Testis (tissue), 3 donors: Measurements from ENCODE around the gene TPM2. TPM values are rescaled to one million over a fixed set of nuclear protein-coding genes. Genes with fewer than 3 reads are reported as not detected.

ENCODE experiments used
- DNase-seq: peaks from one replicate; pipeline ENCODE4 v3.0.0-alpha.2; 2019
- H3K27ac ChIP-seq, 2 donors: fragments of 200-600 bp; sonication (generic); one replicate each; pipeline ENCODE4 v1.5.1; 2019
- H3K27me3 ChIP-seq: fragments of 200-600 bp; sonication (generic); one replicate; pipeline ENCODE4 v1.5.1; 2019
- H3K36me3 ChIP-seq: fragments of 200-600 bp; sonication (generic); one replicate; pipeline ENCODE4 v1.5.1; 2017; ENCODE audit warnings: low read depth; ENCODE audit errors: missing control alignments
- H3K4me1 ChIP-seq: fragments of 200-600 bp; sonication (generic); one replicate; pipeline ENCODE4 v1.5.1; 2019
- H3K4me3 ChIP-seq, 2 donors: fragments of 200-600 bp; sonication (generic); one replicate each; pipeline ENCODE4 v1.5.1; 2017 to 2019
- H3K9me3 ChIP-seq: fragments of 200-600 bp; sonication (generic); one replicate; pipeline ENCODE4 v1.5.1; 2017
- POLR2A ChIP-seq: fragments of 450-650 bp; IDR thresholded peaks from one replicate; pipeline ENCODE4 v1.6.1; 2017; ENCODE audit warnings: antibody characterized with exemption, mild to moderate bottlenecking, moderate library complexity
- WGBS, 2 donors: methylation state at CpG; one replicate each; pipeline ENCODE4 v1.1.5; 2018; 5-methylcytosine and 5-hydroxymethylcytosine counted together
- intact Hi-C: fragments of 100-400 bp; cut with DNase I; formaldehyde crosslinking; loops from one replicate; pipeline ENCODE4 v1.15.1; 2023; ENCODE audit warnings: low total_unique reads
- polyA plus RNA-seq: library from polyadenylated mRNA; stranded (reverse); fragments of 350-450 nt; fragmentation: Illumina TruSeq; extraction: RNeasy Lipid Tissue Mini Kit (QIAGEN cat#74804); gene quantifications from one replicate; pipeline ENCODE4 v1.2.3, GENCODE V29; 2014; ENCODE audit warnings: low read depth, low replicate concordance; ENCODE audit not compliant: insufficient read depth
- total RNA-seq, 2 donors: library from RNA; depleted of rRNA; stranded (reverse); fragments of >200 nt; gene quantifications; one replicate each; pipeline ENCODE4 v1.2.3, GENCODE V29; 2016
- TF ChIP-seq, protein P1 (sequence below), 3 experiments: fragments of 450-650 bp in 2 of 3; fragments of 200-600 bp in 1 of 3; sonication (generic) in 1 of 3; IDR thresholded peaks; one replicate each; pipeline ENCODE4 v1.5.1; 2016 to 2019; ENCODE audit warnings: antibody characterized with exemption in 3 of 3, mild to moderate bottlenecking in 2 of 3, moderate library complexity in 1 of 3

Gene TPM2
- total and polyA plus RNA-seq, 3 donors from 2014 or later, result 182 to 369 (median 211) TPM

DNA sequence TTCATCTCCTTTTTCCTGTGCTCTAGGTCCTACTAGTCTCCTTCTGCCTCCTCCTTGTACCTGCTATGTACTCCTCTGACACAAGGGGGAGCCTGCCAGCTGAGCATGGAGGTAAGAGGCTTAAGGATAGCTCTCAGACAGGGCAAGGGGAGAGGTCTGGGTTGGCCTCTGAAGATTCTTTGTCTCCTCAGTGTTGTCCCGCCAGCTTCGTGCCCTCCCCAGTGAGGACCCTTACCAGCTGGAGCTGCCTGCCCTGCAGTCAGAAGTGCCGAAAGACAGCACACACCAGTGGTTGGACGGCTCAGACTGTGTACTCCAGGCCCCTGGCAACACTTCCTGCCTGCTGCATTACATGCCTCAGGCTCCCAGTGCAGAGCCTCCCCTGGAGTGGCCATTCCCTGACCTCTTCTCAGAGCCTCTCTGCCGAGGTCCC is 46.5 kb upstream of the TPM2 start:
- WGBS, 2 donors, result 57 to 61% methylated on average over 5 of the region's 5 CpGs
- Histone ChIP-seq H3K4me1 (peaks cover 12% of the 10 kb centered on the region), H3K9me3 (no peaks in the 10 kb centered on the region), H3K36me3 (no peaks in the 10 kb centered on the region), H3K27me3 (no peaks in the 10 kb centered on the region), H3K4me3 (no peak overlapping the region), H3K27ac (no peak overlapping the region)
- TF ChIP-seq, protein P1, sequence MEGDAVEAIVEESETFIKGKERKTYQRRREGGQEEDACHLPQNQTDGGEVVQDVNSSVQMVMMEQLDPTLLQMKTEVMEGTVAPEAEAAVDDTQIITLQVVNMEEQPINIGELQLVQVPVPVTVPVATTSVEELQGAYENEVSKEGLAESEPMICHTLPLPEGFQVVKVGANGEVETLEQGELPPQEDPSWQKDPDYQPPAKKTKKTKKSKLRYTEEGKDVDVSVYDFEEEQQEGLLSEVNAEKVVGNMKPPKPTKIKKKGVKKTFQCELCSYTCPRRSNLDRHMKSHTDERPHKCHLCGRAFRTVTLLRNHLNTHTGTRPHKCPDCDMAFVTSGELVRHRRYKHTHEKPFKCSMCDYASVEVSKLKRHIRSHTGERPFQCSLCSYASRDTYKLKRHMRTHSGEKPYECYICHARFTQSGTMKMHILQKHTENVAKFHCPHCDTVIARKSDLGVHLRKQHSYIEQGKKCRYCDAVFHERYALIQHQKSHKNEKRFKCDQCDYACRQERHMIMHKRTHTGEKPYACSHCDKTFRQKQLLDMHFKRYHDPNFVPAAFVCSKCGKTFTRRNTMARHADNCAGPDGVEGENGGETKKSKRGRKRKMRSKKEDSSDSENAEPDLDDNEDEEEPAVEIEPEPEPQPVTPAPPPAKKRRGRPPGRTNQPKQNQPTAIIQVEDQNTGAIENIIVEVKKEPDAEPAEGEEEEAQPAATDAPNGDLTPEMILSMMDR (IDR thresholded peaks at IDR 0.05), result peak; percentile 57 to 67 (median 60)
- TF ChIP-seq POLR2A, result no peak
- peak; percentile 78 for DNase-seq
- intact Hi-C loops, result loop anchor here (10.0 kb wide), 1 partner anchor 79 kb away; the partner anchor contains the start of genes HINT2 and SPAG8

DNA sequence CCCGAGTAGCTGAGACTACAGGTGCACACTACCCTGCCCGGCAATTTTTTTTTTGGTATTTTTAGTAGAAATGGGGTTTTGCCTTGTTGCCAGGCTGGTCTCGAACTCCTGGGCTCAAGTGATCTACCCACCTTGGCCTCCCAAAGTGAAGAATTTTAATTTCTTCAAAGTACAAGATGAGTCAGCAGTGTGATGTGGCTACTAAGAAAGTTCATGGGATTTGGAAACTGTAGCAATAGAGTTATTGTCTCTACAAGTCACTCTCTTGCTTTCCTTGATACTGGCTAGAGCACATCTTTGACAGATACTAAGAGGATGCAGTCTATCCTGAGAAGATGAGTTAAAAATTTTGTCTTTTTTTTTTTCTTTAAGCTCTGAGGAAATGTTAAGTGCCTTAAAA is 44.4 kb upstream of the TPM2 start:
- H3K9me3 ChIP-seq, result no peaks in the 10 kb centered on the region
- H3K4me3 ChIP-seq, result no peak overlapping the region
- 91 to 95% methylated on average over 3 of the region's 3 CpGs for WGBS, 2 donors
- peaks cover 33% of the 10 kb centered on the region for H3K4me1 ChIP-seq
- intact Hi-C loops, result loop anchor here (10.0 kb wide), 1 partner anchor 81 kb away; the partner anchor contains the start of genes HINT2 and SPAG8
- no peaks in the 10 kb centered on the region for H3K27me3 ChIP-seq
- TF ChIP-seq POLR2A, result no peak
- H3K36me3 ChIP-seq, result no peaks in the 10 kb centered on the region
- H3K27ac ChIP-seq, result no peak overlapping the region
- DNase-seq, result no peak

DNA sequence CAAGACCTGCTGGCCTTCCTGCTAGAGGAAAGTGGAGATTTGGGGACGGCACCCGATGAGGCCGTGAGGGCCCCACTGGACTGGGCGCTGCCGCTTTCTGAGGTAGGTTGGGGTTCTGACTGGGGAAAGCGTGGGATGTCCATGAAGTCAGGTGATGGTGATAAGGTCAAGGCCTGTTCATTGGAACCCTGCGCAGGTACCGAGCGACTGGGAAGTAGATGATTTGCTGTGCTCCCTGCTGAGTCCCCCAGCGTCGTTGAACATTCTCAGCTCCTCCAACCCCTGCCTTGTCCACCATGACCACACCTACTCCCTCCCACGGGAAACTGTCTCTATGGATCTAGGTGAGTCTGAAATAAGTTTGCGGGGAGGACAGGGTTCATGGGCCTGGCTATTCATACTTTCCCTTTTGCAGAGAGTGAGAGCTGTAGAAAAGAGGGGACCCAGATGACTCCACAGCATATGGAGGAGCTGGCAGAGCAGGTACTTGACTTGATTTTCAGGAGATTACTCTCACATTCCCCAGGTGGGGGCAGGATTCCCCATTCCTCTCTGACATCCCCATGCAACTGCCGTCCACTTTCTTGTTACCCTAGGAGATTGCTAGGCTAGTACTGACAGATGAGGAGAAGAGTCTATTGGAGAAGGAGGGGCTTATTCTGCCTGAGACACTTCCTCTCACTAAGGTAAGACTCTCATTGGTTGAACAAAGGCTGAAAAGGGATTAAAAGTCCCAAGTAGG is 43.2 kb upstream of the TPM2 start:
- no peaks in the 10 kb centered on the region for H3K36me3 ChIP-seq
- TF ChIP-seq, protein P1 (IDR thresholded peaks at IDR 0.05), result no peak
- TF ChIP-seq POLR2A, result no peak
- peak overlapping the region; percentile 70 to 95 for H3K4me3 ChIP-seq
- H3K9me3 ChIP-seq, result no peaks in the 10 kb centered on the region
- H3K4me1 ChIP-seq, result peaks cover 45% of the 10 kb centered on the region
- WGBS, 2 donors, result 1% methylated on average over 14 of the region's 14 CpGs
- intact Hi-C loops, result loop anchor here (10.0 kb wide), 1 partner anchor 82 kb away; the partner anchor contains the start of genes HINT2 and SPAG8
- DNase-seq, result peak; percentile 38
- no peaks in the 10 kb centered on the region for H3K27me3 ChIP-seq
- peak overlapping the region; percentile 71 to 97 for H3K27ac ChIP-seq

DNA sequence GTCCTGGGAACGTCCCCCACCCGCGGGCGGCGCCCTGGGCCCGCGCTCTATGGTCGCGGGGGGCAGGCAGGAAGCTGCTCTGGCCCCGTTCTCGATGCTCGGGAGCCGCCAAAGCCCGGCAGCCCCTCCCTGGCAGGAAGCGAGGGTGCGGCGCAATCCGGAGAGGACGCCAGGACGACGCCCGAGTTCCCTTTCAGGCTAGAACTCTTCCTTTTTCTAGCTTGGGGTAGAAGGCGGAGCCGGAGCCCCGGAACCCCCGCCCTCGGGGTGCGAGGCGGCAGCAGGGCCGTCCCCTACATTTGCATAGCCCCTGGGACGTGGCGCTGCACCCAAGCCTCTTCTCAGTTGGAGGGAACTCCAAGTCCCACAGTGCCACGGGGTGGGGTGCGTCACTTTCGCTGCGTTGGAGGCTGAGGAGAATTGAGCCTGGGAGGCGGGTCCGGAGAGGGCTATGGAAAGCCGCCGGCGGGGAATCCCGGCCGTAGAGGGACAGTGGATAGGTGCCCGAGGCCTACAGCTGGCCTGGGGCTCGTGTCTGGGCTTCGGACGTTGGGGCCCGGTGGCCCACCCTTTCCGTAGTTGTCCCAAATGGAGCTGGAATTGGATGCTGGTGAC is 42.6 kb upstream of the TPM2 start, which contains the start of the genes CREB3 and TLN1:
Gene CREB3, plus strand, starts transcription at position 482 of the 615 bp plus-strand sequence. Its CDS starts 107 bp downstream, at position 589.
Gene TLN1, minus strand, starts transcription at position 11 of the 615 bp plus-strand sequence. CDS start 6,501 bp downstream, outside the sequence.
- H3K36me3 ChIP-seq, result no peaks in the 10 kb centered on the region
- TF ChIP-seq, protein P1 (IDR thresholded peaks at IDR 0.05), result peak in 1 of 3 experiments; percentile 13
- TF ChIP-seq POLR2A, result peak; percentile 61
- 0% methylated on average over 5 to 35 of the region's 49 CpGs for WGBS, 2 donors
- H3K4me1 ChIP-seq, result peaks cover 51% of the 10 kb centered on the region
- no peaks in the 10 kb centered on the region for H3K9me3 ChIP-seq
- no peaks in the 10 kb centered on the region for H3K27me3 ChIP-seq
- H3K27ac ChIP-seq, result peak within 1 kb of the TSS; percentile 71 to 97
- peak; percentile 98 for DNase-seq
- intact Hi-C loops, result loop anchor here (10.0 kb wide), 1 partner anchor 83 kb away; the partner anchor contains the start of genes HINT2 and SPAG8
- H3K4me3 ChIP-seq, result peak within 1 kb of the TSS; percentile 70 to 95
